ENCODE results near the gene TBX19.

TBX19 gene

GRCh38 chr1:168285521-168285790 is 4.8 kb downstream of the TBX19 start:
- DNase-seq, result no peak

- no peak for DNase-seq
Observed at GRCh38 chr1:168285971-168286927, 5.6 kb downstream of the TBX19 start.

GRCh38 chr1:168287237-168287664 is 6.6 kb downstream of the TBX19 start:
- no peak for DNase-seq

GRCh38 chr1:168288311-168289052 is 7.8 kb downstream of the TBX19 start:
- no peak for DNase-seq

GRCh38 chr1:168291222-168291837 is 10.7 kb downstream of the TBX19 start:
- no peak for DNase-seq

- no peak for DNase-seq
Observed at GRCh38 chr1:168293356-168293755, 12.7 kb downstream of the TBX19 start.

- DNase-seq, result no peak
Observed at GRCh38 chr1:168295411-168296114, 14.9 kb downstream of the TBX19 start.

GRCh38 chr1:168297019-168297730 is 16.5 kb downstream of the TBX19 start:
- DNase-seq, result no peak

GRCh38 chr1:168298446-168298845 is 17.8 kb downstream of the TBX19 start:
- DNase-seq, result no peak

- no peak for DNase-seq
Observed at GRCh38 chr1:168300626-168301025, 19.9 kb downstream of the TBX19 start.

GRCh38 chr1:168301664-168302320 is 21.1 kb downstream of the TBX19 start:
- DNase-seq, result no peak

GRCh38 chr1:168303716-168304540 is 23.3 kb downstream of the TBX19 start:
- no peak for DNase-seq

- DNase-seq, result no peak
Observed at GRCh38 chr1:168304865-168305264, 24.2 kb downstream of the TBX19 start.

- DNase-seq, result no peak
Observed at GRCh38 chr1:168312718-168313604, 32.3 kb downstream of the TBX19 start.

- no peak for DNase-seq
Observed at GRCh38 chr1:168316142-168316541, 35.5 kb downstream of the TBX19 start.

- no peak for DNase-seq
Observed at GRCh38 chr1:168317309-168317708, 36.6 kb downstream of the TBX19 start.

- no peak for DNase-seq
Observed at GRCh38 chr1:168319691-168320090, 39.0 kb downstream of the TBX19 start.

- no peak for DNase-seq
Observed at GRCh38 chr1:168320149-168320548, 39.5 kb downstream of the TBX19 start.

GRCh38 chr1:168320800-168321450 is 40.2 kb downstream of the TBX19 start:
- DNase-seq, result no peak
